22Rv1 (cell line): Measurements from ENCODE around the gene SPOCK1.

Experiments
- CTCF ChIP-seq: fragments of 450-650 bp; IDR thresholded peaks from 2 replicates; pipeline ENCODE4 v1.5.1; 2017; ENCODE audit warnings: mild to moderate bottlenecking
- ZFX ChIP-seq: fragments of 450-650 bp; IDR thresholded peaks from 2 replicates; pipeline ENCODE4 v1.6.1; 2017; ENCODE audit warnings: antibody characterized with exemption, borderline replicate concordance

GRCh38 chr5:137146402-137146890 is 352.7 kb downstream of the SPOCK1 start:
- TF ChIP-seq CTCF (no peak), ZFX (no peak)
